HepG2 (cell line): Measurements from ENCODE around the gene BRSK2. TPM values are rescaled to one million over a fixed set of nuclear protein-coding genes. Genes with fewer than 3 reads are reported as not detected.

Experiments
- KLF12 ChIP-seq: sonication (generic); formaldehyde crosslinking; IDR thresholded peaks from 2 replicates; pipeline ENCODE4 v1.4.0; 2020; ENCODE audit warnings: missing genetic modification reagents, borderline replicate concordance
- MYC ChIP-seq: sonication (generic); formaldehyde crosslinking; IDR thresholded peaks from 2 replicates; pipeline ENCODE4 v1.9.0; 2021; ENCODE audit warnings: missing genetic modification reagents, borderline replicate concordance
- NR2F1 ChIP-seq, 2 experiments: fragments of 450-650 bp in 1 of 2; formaldehyde crosslinking in 1 of 2; IDR thresholded peaks; 2 replicates each; pipeline versions ENCODE4 v1.5.0 to v1.6.1; 2016 to 2020; ENCODE audit warnings: mild to moderate bottlenecking in 1 of 2, missing compliant biosample characterization in 1 of 2, missing genetic modification reagents in 1 of 2, moderate library complexity in 1 of 2
- PTBP1 ChIP-seq: fragments of 200-400 bp; formaldehyde crosslinking; IDR thresholded peaks from 2 replicates; pipeline ENCODE4 v1.6.1; 2018; ENCODE audit warnings: low read length, low read depth; ENCODE audit not compliant: poor library complexity, severe bottlenecking
- RELA ChIP-seq: sonication (generic); formaldehyde crosslinking; IDR thresholded peaks from 2 replicates; pipeline ENCODE4 v1.4.0; 2020; ENCODE audit warnings: missing genetic modification reagents
- ZBTB3 ChIP-seq: sonication (generic); formaldehyde crosslinking; IDR thresholded peaks from 2 replicates; pipeline ENCODE4 v1.4.0; 2020; ENCODE audit warnings: low read depth, mild to moderate bottlenecking, moderate library complexity, missing genetic modification reagents, borderline replicate concordance
- ZFYVE20 ChIP-seq: sonication (generic); formaldehyde crosslinking; IDR thresholded peaks from 2 replicates; pipeline ENCODE4 v1.8.0; 2023; ENCODE audit warnings: low read depth, mild to moderate bottlenecking, moderate library complexity, missing genetic modification reagents, borderline replicate concordance
- ZNF24 ChIP-seq: fragments of 450-650 bp; IDR thresholded peaks from 2 replicates; pipeline ENCODE4 v1.6.1; 2017; ENCODE audit warnings: antibody characterized with exemption, mild to moderate bottlenecking
- ZNF343 ChIP-seq: sonication (generic); formaldehyde crosslinking; IDR thresholded peaks from 2 replicates; pipeline ENCODE4 v1.4.0; 2020; ENCODE audit warnings: mild to moderate bottlenecking, missing genetic modification reagents
- ZNF430 ChIP-seq: sonication (generic); formaldehyde crosslinking; IDR thresholded peaks from 2 replicates; pipeline ENCODE4 v1.9.0; 2021; ENCODE audit warnings: mild to moderate bottlenecking, missing genetic modification reagents
- ZNF878 ChIP-seq: sonication (generic); formaldehyde crosslinking; IDR thresholded peaks from 2 replicates; pipeline ENCODE4 v1.8.1; 2023; ENCODE audit warnings: mild to moderate bottlenecking, missing genetic modification reagents, moderate library complexity
- polyA plus RNA-seq, 8 experiments: library from polyadenylated mRNA; depleted of rRNA in 3 of 8; stranded (reverse) in 7 of 8; unstranded in 1 of 8; fragments of >200 nt; fragmentation: Illumina TruSeq in 4 of 8; extraction: Trizol in 4 of 8; gene quantifications; 2 replicates each; pipeline versions ENCODE4 v1.2.1 to v1.2.3, GENCODE V29; 2011 to 2016; ENCODE audit warnings: low read depth in 4 of 8, missing spikeins in 1 of 8, mixed read lengths in 1 of 8; ENCODE audit not compliant: insufficient read depth in 1 of 8
- total RNA-seq, 5 experiments: library from RNA; depleted of rRNA; stranded (reverse); fragments of >200 nt; fragmentation: Illumina TruSeq; extraction: Trizol; gene quantifications; 2 replicates each; pipeline ENCODE4 v1.2.3, GENCODE V29; 2016; ENCODE audit warnings: low read depth in 1 of 5
- TF ChIP-seq, protein P1 (sequence below): IDR thresholded peaks from 2 replicates; pipeline ENCODE4 v1.6.1; 2018; ENCODE audit warnings: missing genetic modification reagents
- TF ChIP-seq, protein P2 (sequence below): sonication (generic); formaldehyde crosslinking; IDR thresholded peaks from 2 replicates; pipeline ENCODE4 v1.5.1; 2020; ENCODE audit warnings: mild to moderate bottlenecking, missing genetic modification reagents, moderate library complexity
- TF ChIP-seq, protein P3 (sequence below): sonication (generic); formaldehyde crosslinking; IDR thresholded peaks from 2 replicates; pipeline ENCODE4 v1.4.0; 2020; ENCODE audit warnings: missing genetic modification reagents, borderline replicate concordance
- TF ChIP-seq, protein P4 (sequence below): sonication (generic); formaldehyde crosslinking; IDR thresholded peaks from 2 replicates; pipeline ENCODE4 v1.8.1; 2023; ENCODE audit warnings: mild to moderate bottlenecking, missing genetic modification reagents

BRSK2 gene
- total and polyA plus RNA-seq, 2 of the 13 experiments (the other 11 are each of a cell fraction or from before 2014, with no cell fraction given): 0.74 to 1.1 TPM

DNA sequence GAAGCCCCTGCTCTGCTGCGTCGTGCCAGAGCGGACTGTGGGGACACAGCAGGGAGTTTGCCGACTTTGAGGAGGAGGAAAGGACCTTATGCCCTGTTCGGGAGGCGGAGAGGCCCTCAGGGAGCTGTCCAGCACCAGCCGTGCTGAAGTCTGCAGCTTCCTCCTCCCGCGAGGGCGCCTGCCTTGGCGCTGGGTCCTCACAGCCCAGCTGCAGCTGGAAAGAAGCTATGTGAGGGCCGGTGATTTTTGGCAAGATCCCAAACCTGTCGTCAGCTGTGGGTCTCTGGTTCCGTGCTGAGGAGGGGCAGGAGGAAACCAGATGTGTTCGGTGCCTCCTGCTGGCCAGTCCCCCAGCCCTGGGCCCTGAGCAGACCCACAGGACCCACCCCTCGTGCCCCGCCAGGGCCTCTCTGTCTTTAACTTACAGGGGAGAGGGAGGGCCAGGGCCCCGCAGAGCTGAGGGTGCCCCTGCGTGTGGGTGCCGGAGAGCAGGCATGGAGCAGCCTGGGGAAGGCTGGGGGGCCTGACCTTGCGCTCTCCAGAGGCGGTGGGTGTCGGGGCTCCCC lies 12.0 kb downstream of the BRSK2 start (continued):
- TF ChIP-seq, protein P1, sequence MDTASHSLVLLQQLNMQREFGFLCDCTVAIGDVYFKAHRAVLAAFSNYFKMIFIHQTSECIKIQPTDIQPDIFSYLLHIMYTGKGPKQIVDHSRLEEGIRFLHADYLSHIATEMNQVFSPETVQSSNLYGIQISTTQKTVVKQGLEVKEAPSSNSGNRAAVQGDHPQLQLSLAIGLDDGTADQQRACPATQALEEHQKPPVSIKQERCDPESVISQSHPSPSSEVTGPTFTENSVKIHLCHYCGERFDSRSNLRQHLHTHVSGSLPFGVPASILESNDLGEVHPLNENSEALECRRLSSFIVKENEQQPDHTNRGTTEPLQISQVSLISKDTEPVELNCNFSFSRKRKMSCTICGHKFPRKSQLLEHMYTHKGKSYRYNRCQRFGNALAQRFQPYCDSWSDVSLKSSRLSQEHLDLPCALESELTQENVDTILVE (CRISPR knock-in tag): 0 out of 2 replicates have a peak, but pooled peaks have one; percentile 36
- TF ChIP-seq RELA (CRISPR knock-in tag): no peak
- no peak for TF ChIP-seq ZNF343 (CRISPR knock-in tag)
- TF ChIP-seq NR2F1 (CRISPR knock-in tag; IDR thresholded peaks at IDR 0.05): no peak
- no peak; the same call in 1 of the 2 replicates for TF ChIP-seq ZFYVE20 (CRISPR knock-in tag)
- no peak for TF ChIP-seq ZNF24
- TF ChIP-seq, protein P2, sequence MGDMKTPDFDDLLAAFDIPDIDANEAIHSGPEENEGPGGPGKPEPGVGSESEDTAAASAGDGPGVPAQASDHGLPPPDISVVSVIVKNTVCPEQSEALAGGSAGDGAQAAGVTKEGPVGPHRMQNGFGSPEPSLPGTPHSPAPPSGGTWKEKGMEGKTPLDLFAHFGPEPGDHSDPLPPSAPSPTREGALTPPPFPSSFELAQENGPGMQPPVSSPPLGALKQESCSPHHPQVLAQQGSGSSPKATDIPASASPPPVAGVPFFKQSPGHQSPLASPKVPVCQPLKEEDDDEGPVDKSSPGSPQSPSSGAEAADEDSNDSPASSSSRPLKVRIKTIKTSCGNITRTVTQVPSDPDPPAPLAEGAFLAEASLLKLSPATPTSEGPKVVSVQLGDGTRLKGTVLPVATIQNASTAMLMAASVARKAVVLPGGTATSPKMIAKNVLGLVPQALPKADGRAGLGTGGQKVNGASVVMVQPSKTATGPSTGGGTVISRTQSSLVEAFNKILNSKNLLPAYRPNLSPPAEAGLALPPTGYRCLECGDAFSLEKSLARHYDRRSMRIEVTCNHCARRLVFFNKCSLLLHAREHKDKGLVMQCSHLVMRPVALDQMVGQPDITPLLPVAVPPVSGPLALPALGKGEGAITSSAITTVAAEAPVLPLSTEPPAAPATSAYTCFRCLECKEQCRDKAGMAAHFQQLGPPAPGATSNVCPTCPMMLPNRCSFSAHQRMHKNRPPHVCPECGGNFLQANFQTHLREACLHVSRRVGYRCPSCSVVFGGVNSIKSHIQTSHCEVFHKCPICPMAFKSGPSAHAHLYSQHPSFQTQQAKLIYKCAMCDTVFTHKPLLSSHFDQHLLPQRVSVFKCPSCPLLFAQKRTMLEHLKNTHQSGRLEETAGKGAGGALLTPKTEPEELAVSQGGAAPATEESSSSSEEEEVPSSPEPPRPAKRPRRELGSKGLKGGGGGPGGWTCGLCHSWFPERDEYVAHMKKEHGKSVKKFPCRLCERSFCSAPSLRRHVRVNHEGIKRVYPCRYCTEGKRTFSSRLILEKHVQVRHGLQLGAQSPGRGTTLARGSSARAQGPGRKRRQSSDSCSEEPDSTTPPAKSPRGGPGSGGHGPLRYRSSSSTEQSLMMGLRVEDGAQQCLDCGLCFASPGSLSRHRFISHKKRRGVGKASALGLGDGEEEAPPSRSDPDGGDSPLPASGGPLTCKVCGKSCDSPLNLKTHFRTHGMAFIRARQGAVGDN (CRISPR knock-in tag): peak; percentile 32; the same call in 1 of the 2 replicates
- TF ChIP-seq, protein P3, sequence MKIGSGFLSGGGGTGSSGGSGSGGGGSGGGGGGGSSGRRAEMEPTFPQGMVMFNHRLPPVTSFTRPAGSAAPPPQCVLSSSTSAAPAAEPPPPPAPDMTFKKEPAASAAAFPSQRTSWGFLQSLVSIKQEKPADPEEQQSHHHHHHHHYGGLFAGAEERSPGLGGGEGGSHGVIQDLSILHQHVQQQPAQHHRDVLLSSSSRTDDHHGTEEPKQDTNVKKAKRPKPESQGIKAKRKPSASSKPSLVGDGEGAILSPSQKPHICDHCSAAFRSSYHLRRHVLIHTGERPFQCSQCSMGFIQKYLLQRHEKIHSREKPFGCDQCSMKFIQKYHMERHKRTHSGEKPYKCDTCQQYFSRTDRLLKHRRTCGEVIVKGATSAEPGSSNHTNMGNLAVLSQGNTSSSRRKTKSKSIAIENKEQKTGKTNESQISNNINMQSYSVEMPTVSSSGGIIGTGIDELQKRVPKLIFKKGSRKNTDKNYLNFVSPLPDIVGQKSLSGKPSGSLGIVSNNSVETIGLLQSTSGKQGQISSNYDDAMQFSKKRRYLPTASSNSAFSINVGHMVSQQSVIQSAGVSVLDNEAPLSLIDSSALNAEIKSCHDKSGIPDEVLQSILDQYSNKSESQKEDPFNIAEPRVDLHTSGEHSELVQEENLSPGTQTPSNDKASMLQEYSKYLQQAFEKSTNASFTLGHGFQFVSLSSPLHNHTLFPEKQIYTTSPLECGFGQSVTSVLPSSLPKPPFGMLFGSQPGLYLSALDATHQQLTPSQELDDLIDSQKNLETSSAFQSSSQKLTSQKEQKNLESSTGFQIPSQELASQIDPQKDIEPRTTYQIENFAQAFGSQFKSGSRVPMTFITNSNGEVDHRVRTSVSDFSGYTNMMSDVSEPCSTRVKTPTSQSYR (CRISPR knock-in tag): peak; percentile 68; the same call in 1 of the 2 replicates
- TF ChIP-seq ZNF878: no peak
- TF ChIP-seq, protein P4, sequence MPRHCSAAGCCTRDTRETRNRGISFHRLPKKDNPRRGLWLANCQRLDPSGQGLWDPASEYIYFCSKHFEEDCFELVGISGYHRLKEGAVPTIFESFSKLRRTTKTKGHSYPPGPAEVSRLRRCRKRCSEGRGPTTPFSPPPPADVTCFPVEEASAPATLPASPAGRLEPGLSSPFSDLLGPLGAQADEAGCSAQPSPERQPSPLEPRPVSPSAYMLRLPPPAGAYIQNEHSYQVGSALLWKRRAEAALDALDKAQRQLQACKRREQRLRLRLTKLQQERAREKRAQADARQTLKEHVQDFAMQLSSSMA: no peak
- TF ChIP-seq KLF12 (CRISPR knock-in tag): peak; percentile 57; the same call in 1 of the 2 replicates
- TF ChIP-seq ZBTB3 (CRISPR knock-in tag): no peak
- peak; percentile 50; the same call in 1 of the 2 replicates for TF ChIP-seq MYC
- no peak for TF ChIP-seq ZNF430
- no peak for TF ChIP-seq PTBP1
